Measurements from ENCODE around the gene CERCAM. TPM values are rescaled to one million over a fixed set of nuclear protein-coding genes. Genes with fewer than 3 reads are reported as not detected.
A peak's percentile ranks its signal among the peaks of the same experiment; 100 is the strongest.

The CERCAM gene
- total and polyA plus RNA-seq, 2 experiments from 2014 or later, result 525 to 596 TPM

DNA sequence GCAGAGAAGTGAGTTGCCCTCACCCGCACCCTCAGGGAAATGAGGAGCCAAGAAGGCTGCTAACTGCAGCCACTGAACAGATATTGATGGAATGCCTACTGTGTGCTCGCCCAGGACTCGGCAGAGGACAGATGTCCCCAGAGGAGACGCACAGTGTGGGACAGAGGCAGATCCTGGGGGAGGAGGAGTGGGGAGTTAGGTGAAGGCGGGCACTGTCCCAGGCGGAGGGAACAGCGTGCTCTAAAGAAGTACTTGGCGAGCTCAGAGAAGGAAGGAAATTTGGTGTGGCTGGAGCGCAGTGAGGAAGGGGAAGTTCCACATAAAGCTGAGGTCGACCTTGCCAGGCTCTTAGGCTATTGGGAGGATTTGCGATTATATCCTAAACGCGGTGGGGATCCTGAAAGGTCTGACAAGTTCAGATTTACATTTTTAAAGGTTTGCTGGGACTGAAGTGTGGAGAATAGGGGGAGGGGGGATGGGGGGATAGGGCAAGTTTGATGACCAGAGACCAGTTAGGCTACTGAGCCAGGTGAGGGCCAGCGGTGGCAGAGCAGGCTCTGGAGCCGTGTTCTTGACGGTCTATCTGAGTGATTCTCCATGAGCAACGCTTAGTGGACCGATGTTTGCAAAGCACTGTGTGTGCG is 23.6 kb upstream of the CERCAM start:
- in situ Hi-C loops (cut with MboI), result no loop called here
- no peak overlapping the region for H2AFZ ChIP-seq
- TF ChIP-seq EZH2phosphoT487 (IDR thresholded peaks at IDR 0.05; ENCODE audit: insufficient read depth, low read depth), result no peak
- TF ChIP-seq EZH2 (IDR thresholded peaks at IDR 0.05; ENCODE audit: insufficient read depth, poor library complexity, severe bottlenecking), result peak; percentile 11

DNA sequence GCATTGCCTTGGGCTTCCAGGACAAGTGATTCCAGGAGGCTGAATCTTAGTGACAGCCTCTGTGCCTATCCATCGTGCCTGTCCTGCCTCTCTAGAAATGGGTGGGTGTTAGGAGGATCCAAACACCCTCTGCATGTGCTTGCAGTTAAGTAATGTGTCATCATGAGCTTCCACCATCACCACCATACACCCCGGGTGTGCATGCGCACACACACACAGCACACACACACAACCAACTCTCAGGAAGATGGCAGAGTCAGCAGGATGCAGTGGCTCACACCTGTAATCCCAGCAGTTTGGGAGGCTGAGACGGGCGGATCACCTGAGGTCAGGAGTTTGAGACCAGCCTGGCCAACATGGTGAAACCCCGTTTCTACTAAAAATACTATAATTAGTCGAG is 22.8 kb upstream of the CERCAM start:
- no peak overlapping the region for H3K9ac ChIP-seq
- 0 out of 2 replicates have a peak, but pooled peaks cover 6% of the 10 kb centered on the region for H3K27me3 ChIP-seq (replicated peaks; ENCODE audit: insufficient read depth)
- no peaks in the 10 kb centered on the region for H3K9me3 ChIP-seq (ENCODE audit: low read depth)
- H3K36me3 ChIP-seq (ENCODE audit: low read depth), result no peaks in the 10 kb centered on the region
- H3K79me2 ChIP-seq (ENCODE audit: insufficient read depth), result no peaks in the 10 kb centered on the region
- H4K20me1 ChIP-seq (ENCODE audit: insufficient read depth), result no peaks in the 10 kb centered on the region
- H3K9me2 ChIP-seq (ENCODE audit: insufficient read depth), result no peaks in the 10 kb centered on the region
- no peaks in the 10 kb centered on the region for H3K4me1 ChIP-seq (ENCODE audit: insufficient read depth)
- WGBS, 2 experiments (ENCODE audit: low coverage in 1 of 2, low lambda C conversion rate in 2 of 2, missing lambda C conversion rate in 2 of 2), result 62 to 65% methylated on average over 7 of the region's 7 CpGs
- in situ Hi-C loops (cut with MboI), result no loop called here
- H3F3A ChIP-seq (ENCODE audit: insufficient read depth), result no peaks in the 10 kb centered on the region
- H3K4me2 ChIP-seq (ENCODE audit: unreplicated experiment), result no peak overlapping the region
- no peak overlapping the region for H2AFZ ChIP-seq
- H3K27ac ChIP-seq, result no peak overlapping the region
- no peak for TF ChIP-seq EZH2phosphoT487 (IDR thresholded peaks at IDR 0.05; ENCODE audit: insufficient read depth, low read depth)
- peak; percentile 12 for TF ChIP-seq EZH2 (IDR thresholded peaks at IDR 0.05; ENCODE audit: insufficient read depth, poor library complexity, severe bottlenecking)
- peak; percentile 13 for DNase-seq
- H3K4me3 ChIP-seq, result no peak overlapping the region

More for the DNA sequence above, 23.6 kb upstream of the CERCAM start:
- no peak overlapping the region for H3K27ac ChIP-seq
- H3K4me2 ChIP-seq (ENCODE audit: unreplicated experiment), result no peak overlapping the region
- 10% methylated on average over 19 of the region's 19 CpGs for WGBS, 2 experiments (ENCODE audit: low coverage in 1 of 2, low lambda C conversion rate in 2 of 2, missing lambda C conversion rate in 2 of 2)
- no peaks in the 10 kb centered on the region for H3F3A ChIP-seq (ENCODE audit: insufficient read depth)
- no peaks in the 10 kb centered on the region for H3K9me3 ChIP-seq (ENCODE audit: low read depth)
- DNase-seq, result peak; percentile 34
- H3K4me3 ChIP-seq, result no peak overlapping the region
- H3K9me2 ChIP-seq (ENCODE audit: insufficient read depth), result no peaks in the 10 kb centered on the region
- H4K20me1 ChIP-seq (ENCODE audit: insufficient read depth), result no peaks in the 10 kb centered on the region
- no peaks in the 10 kb centered on the region for H3K79me2 ChIP-seq (ENCODE audit: insufficient read depth)
- 0 out of 2 replicates have a peak, but pooled peaks cover 6% of the 10 kb centered on the region for H3K27me3 ChIP-seq (replicated peaks; ENCODE audit: insufficient read depth)
- H3K36me3 ChIP-seq (ENCODE audit: low read depth), result no peaks in the 10 kb centered on the region
- no peak overlapping the region for H3K9ac ChIP-seq
- H3K4me1 ChIP-seq (ENCODE audit: insufficient read depth), result no peaks in the 10 kb centered on the region

DNA sequence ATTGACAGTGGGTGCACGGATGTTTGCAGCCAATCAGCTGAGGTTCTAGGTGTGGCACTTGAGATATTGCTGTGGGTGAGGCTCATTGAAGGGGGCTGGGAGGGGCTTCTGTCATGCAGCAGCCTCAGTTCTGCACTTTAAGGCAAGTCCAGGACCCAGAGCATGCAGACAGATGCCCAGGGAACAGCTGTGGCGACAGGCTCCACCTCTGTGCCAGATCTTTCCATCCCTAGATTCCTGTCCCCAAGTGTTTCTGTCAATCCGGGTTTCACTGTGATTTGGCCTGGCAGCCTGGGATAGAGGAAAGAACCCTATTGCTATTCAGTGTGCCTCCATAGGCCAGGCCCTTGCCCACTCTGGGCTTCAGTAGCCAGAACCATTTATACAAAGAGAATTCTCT is 20.8 kb upstream of the CERCAM start:
- TF ChIP-seq EZH2 (IDR thresholded peaks at IDR 0.05; ENCODE audit: insufficient read depth, poor library complexity, severe bottlenecking), result no peak
- TF ChIP-seq EZH2phosphoT487 (IDR thresholded peaks at IDR 0.05; ENCODE audit: insufficient read depth, low read depth), result no peak
- H2AFZ ChIP-seq, result no peak overlapping the region
- no peaks in the 10 kb centered on the region for H4K20me1 ChIP-seq (ENCODE audit: insufficient read depth)
- no peaks in the 10 kb centered on the region for H3K36me3 ChIP-seq (ENCODE audit: low read depth)
- H3K27me3 ChIP-seq (replicated peaks; ENCODE audit: insufficient read depth), result 0 out of 2 replicates have a peak, but pooled peaks cover 6% of the 10 kb centered on the region
- no peaks in the 10 kb centered on the region for H3K79me2 ChIP-seq (ENCODE audit: insufficient read depth)
- H3K9ac ChIP-seq, result no peak overlapping the region
- no peaks in the 10 kb centered on the region for H3F3A ChIP-seq (ENCODE audit: insufficient read depth)
- no peaks in the 10 kb centered on the region for H3K4me1 ChIP-seq (ENCODE audit: insufficient read depth)
- 67 to 72% methylated on average over 3 of the region's 3 CpGs for WGBS, 2 experiments (ENCODE audit: low coverage in 1 of 2, low lambda C conversion rate in 2 of 2, missing lambda C conversion rate in 2 of 2)
- H3K9me2 ChIP-seq (ENCODE audit: insufficient read depth), result no peaks in the 10 kb centered on the region
- no peak overlapping the region for H3K4me2 ChIP-seq (ENCODE audit: unreplicated experiment)
- no peaks in the 10 kb centered on the region for H3K9me3 ChIP-seq (ENCODE audit: low read depth)
- in situ Hi-C loops (cut with MboI), result no loop called here
- DNase-seq, result no peak
- no peak overlapping the region for H3K4me3 ChIP-seq
- no peak overlapping the region for H3K27ac ChIP-seq

DNA sequence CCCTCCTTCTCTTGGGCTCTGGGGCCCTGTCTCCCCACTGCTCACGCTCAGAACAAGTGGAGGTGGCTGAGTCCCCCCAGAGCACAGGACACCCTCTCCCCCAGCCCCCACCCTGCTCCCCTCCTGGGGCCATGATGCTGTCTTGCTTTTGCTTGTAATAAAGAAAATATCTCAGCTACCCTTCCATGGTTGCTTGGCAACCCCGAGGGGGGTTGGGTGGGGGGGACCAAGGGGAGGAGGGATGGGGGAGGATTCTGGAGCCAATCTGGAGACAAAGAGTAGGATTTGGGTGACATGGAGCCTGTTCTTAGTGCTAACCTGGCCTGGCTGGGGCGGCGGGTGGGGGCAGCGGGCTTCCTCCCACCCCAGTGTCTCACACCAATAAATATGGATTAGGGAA is 16.1 kb upstream of the CERCAM start:
- 86 to 98% methylated on average over 4 to 5 of the region's 5 CpGs for WGBS, 2 experiments (ENCODE audit: low coverage in 1 of 2, low lambda C conversion rate in 2 of 2, missing lambda C conversion rate in 2 of 2)
- H4K20me1 ChIP-seq (ENCODE audit: insufficient read depth), result no peaks in the 10 kb centered on the region
- no peak overlapping the region for H2AFZ ChIP-seq
- no peaks in the 10 kb centered on the region for H3K27me3 ChIP-seq (replicated peaks; ENCODE audit: insufficient read depth)
- peaks cover 8% of the 10 kb centered on the region; the same call in 1 of the 2 replicates for H3K4me1 ChIP-seq (ENCODE audit: insufficient read depth)
- no peak overlapping the region for H3K9ac ChIP-seq
- TF ChIP-seq EZH2phosphoT487 (IDR thresholded peaks at IDR 0.05; ENCODE audit: insufficient read depth, low read depth) (no peak), EZH2 (IDR thresholded peaks at IDR 0.05; ENCODE audit: insufficient read depth, poor library complexity, severe bottlenecking) (no peak)
- no peaks in the 10 kb centered on the region for H3K36me3 ChIP-seq (ENCODE audit: low read depth)
- no peaks in the 10 kb centered on the region for H3K79me2 ChIP-seq (ENCODE audit: insufficient read depth)
- no peaks in the 10 kb centered on the region for H3F3A ChIP-seq (ENCODE audit: insufficient read depth)
- in situ Hi-C loops (cut with MboI), result no loop called here
- no peak for DNase-seq
- H3K4me3 ChIP-seq, result no peak overlapping the region
- no peak overlapping the region for H3K4me2 ChIP-seq (ENCODE audit: unreplicated experiment)
- H3K9me2 ChIP-seq (ENCODE audit: insufficient read depth), result no peaks in the 10 kb centered on the region
- no peak overlapping the region for H3K27ac ChIP-seq
- no peaks in the 10 kb centered on the region for H3K9me3 ChIP-seq (ENCODE audit: low read depth)
